ENCODE measurements around the gene SMG6. TPM values are rescaled to one million over a fixed set of nuclear protein-coding genes. Genes with fewer than 3 reads are reported as not detected.

The SMG6 gene
- total and polyA plus RNA-seq, 2 donors (not counting 3 experiments of a cell fraction or from before 2014, with no cell fraction given): 40.1 to 42.2 TPM

GRCh38 chr17:2176499-2177169 lies 127.0 kb downstream of the SMG6 start:
- H3K36me3 ChIP-seq (ENCODE audit: control insufficient read depth in 2 of 2, extremely low read depth in 1 of 2, insufficient read depth in 2 of 2, low read length in 2 of 2): no peaks in the 10 kb centered on the region
- intact Hi-C loops (cut with micrococcal nuclease): no loop called here
- CTCF ChIA-PET: interaction anchor here (0.6 to 4.9 kb wide), 8 partner anchors 15 to 121 kb away, joined by 4 to 25 read pairs (median 10); partner anchors contain the start of gene HIC1

More at GRCh38 chr17:2176499-2177169, 127.0 kb downstream of the SMG6 start:
- Histone ChIP-seq H3K9me1 (replicated peaks; ENCODE audit: control insufficient read depth, extremely low read depth, insufficient read depth, low read length) (no peaks in the 10 kb centered on the region), H3K4me3 (replicated peaks in 1 of 3; ENCODE audit: insufficient read depth in 1 of 3, low read depth in 1 of 3, low read length in 3 of 3) (no peak overlapping the region), H3K9me3 (replicated peaks; ENCODE audit: control insufficient read depth, insufficient read depth, low read length) (no peaks in the 10 kb centered on the region), H3K4me2 (ENCODE audit: insufficient read depth, low read length) (no peak overlapping the region), H4K20me1 (replicated peaks; ENCODE audit: control insufficient read depth, extremely low read depth, insufficient read depth, low read length) (no peaks in the 10 kb centered on the region), H3K79me2 (ENCODE audit: control insufficient read depth, insufficient read depth, low read length) (no peaks in the 10 kb centered on the region), H2AFZ (ENCODE audit: low read depth, low read length) (no peak overlapping the region), H3K4me1 (ENCODE audit: control insufficient read depth, extremely low read depth, insufficient read depth, low read length) (peaks cover 98% of the 10 kb centered on the region), H3K9ac (replicated peaks; ENCODE audit: extremely low read depth, insufficient read depth, low read length) (peak overlapping the region; percentile 62), H3K27ac (ENCODE audit: insufficient read depth, low read depth, low read length) (peak overlapping the region; percentile 94), H3K27me3 (ENCODE audit: control insufficient read depth in 2 of 2, insufficient read depth in 2 of 2, low read length in 2 of 2) (no peaks in the 10 kb centered on the region)
- peak; percentile 59 for DNase-seq (ENCODE audit: low read depth, low spot score)
- dilution Hi-C loops (cut with MboI; ENCODE audit: extremely low pct_ligation_motif_present, low sequenced_read_pairs): no loop called here
- FAIRE-seq: no peak
- no TSS peak for BruUV-seq (replicated peaks)
- POLR2A ChIA-PET: interaction anchor here (1.2 to 1.7 kb wide), 3 partner anchors 16 to 38 kb away, joined by 3 to 5 read pairs (median 3); no protein-coding TSS in a partner anchor
- TF ChIP-seq MYC (IDR thresholded peaks at IDR 0.05; ENCODE audit: low read depth, low read length): no peak
- TF ChIP-seq POLR2AphosphoS5 (IDR thresholded peaks at IDR 0.05; ENCODE audit: insufficient read depth, low read depth, low read length): no peak
- TF ChIP-seq POLR2A (IDR thresholded peaks at IDR 0.05; ENCODE audit: low read depth, low read length): no peak
- no peak for TF ChIP-seq FOS (IDR thresholded peaks at IDR 0.05; ENCODE audit: borderline replicate concordance, insufficient read depth, low read length)
- no peak for TF ChIP-seq JUN (IDR thresholded peaks at IDR 0.05; ENCODE audit: borderline replicate concordance, insufficient read depth, insufficient read length, low read depth)
- TF ChIP-seq EZH2 (IDR thresholded peaks at IDR 0.05; ENCODE audit: borderline replicate concordance, low read depth, low read length, severe bottlenecking): no peak
- TF ChIP-seq, protein P1, sequence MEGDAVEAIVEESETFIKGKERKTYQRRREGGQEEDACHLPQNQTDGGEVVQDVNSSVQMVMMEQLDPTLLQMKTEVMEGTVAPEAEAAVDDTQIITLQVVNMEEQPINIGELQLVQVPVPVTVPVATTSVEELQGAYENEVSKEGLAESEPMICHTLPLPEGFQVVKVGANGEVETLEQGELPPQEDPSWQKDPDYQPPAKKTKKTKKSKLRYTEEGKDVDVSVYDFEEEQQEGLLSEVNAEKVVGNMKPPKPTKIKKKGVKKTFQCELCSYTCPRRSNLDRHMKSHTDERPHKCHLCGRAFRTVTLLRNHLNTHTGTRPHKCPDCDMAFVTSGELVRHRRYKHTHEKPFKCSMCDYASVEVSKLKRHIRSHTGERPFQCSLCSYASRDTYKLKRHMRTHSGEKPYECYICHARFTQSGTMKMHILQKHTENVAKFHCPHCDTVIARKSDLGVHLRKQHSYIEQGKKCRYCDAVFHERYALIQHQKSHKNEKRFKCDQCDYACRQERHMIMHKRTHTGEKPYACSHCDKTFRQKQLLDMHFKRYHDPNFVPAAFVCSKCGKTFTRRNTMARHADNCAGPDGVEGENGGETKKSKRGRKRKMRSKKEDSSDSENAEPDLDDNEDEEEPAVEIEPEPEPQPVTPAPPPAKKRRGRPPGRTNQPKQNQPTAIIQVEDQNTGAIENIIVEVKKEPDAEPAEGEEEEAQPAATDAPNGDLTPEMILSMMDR (IDR thresholded peaks at IDR 0.05; ENCODE audit: extremely low read depth in 1 of 2, insufficient read depth in 1 of 2, low read depth in 1 of 2, low read length in 2 of 2): no peak
- TF ChIP-seq GATA2 (IDR thresholded peaks at IDR 0.05; ENCODE audit: insufficient read depth, insufficient read length, low read depth, low read length): no peak
- TF ChIP-seq, protein P2, sequence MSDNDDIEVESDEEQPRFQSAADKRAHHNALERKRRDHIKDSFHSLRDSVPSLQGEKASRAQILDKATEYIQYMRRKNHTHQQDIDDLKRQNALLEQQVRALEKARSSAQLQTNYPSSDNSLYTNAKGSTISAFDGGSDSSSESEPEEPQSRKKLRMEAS (IDR thresholded peaks at IDR 0.05; ENCODE audit: insufficient read depth, insufficient read length): no peak
